ENCODE data around the gene CD99L2.

CD99L2 gene

DNA sequence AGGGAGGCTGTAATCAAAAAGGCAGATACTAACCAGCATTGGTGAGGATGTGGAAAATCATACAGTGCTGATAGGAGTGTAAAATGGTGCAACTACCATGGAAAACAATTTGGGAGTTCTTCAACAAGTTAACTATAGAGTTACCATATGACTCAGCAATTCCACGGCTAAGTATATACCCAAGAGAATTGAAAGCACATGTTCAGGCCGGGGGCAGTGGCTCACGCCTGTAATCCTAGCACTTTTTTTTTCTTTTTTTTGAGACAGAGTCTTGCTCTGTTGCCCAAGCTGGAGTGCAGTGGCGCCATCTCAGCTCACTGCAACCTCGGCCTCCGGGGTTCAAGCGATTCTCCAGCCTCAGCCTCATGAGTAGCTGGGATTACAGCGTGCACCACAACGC is 15.0 kb upstream of the CD99L2 start:
- no peak for DNase-seq (ENCODE audit: low read depth)
- no peak overlapping the region for H3K4me3 ChIP-seq (ENCODE audit: low read length)
- TF ChIP-seq, protein P1, sequence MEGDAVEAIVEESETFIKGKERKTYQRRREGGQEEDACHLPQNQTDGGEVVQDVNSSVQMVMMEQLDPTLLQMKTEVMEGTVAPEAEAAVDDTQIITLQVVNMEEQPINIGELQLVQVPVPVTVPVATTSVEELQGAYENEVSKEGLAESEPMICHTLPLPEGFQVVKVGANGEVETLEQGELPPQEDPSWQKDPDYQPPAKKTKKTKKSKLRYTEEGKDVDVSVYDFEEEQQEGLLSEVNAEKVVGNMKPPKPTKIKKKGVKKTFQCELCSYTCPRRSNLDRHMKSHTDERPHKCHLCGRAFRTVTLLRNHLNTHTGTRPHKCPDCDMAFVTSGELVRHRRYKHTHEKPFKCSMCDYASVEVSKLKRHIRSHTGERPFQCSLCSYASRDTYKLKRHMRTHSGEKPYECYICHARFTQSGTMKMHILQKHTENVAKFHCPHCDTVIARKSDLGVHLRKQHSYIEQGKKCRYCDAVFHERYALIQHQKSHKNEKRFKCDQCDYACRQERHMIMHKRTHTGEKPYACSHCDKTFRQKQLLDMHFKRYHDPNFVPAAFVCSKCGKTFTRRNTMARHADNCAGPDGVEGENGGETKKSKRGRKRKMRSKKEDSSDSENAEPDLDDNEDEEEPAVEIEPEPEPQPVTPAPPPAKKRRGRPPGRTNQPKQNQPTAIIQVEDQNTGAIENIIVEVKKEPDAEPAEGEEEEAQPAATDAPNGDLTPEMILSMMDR (IDR thresholded peaks at IDR 0.05; ENCODE audit: insufficient read depth, low read depth, low read length, missing control alignments): no peak

DNA sequence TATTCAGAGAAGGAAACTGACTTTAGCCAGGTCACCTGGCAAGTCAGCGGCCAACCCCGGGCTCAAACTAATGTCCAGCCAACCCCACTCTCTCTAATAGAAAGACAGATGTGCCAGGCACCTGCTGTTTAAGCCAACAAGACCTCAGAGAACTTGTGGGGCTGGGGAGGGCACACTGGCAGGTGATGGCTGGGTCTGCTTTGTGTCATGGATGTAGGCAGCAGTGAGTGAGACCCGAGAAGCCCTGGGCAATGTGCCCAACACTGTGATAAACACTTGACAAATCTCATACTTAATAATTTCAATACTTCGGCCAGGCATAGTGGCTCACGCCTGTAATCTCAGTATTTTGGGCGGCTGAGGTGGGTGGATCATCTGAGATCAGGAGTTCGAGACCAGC is 9.0 kb upstream of the CD99L2 start:
- DNase-seq (ENCODE audit: low read depth): no peak
- TF ChIP-seq, protein P1 (IDR thresholded peaks at IDR 0.05; ENCODE audit: insufficient read depth, low read depth, low read length, missing control alignments): no peak
- no peak overlapping the region for H3K4me3 ChIP-seq (ENCODE audit: low read length)

DNA sequence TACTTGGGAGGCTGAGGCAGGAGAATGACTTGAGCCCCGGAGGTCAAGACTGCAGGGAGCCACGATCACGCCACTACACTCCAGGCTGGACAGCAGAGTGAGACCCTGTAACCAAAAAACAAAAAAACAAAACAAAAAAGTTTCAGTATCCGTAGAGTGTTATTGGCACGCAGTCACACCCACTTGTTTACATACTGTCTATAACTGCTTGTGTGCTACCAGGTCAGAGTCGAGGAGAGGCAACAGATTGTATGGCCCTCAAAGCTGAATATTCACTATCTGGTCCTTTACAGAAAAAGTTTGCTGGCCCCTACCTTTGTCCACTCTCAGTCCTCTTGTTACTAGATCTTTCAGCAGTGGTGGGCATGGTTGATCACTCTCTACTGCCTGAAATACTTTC is 8.2 kb upstream of the CD99L2 start:
- TF ChIP-seq, protein P1 (IDR thresholded peaks at IDR 0.05; ENCODE audit: insufficient read depth, low read depth, low read length, missing control alignments): no peak
- DNase-seq (ENCODE audit: low read depth): no peak
- no peak overlapping the region for H3K4me3 ChIP-seq (ENCODE audit: low read length)

DNA sequence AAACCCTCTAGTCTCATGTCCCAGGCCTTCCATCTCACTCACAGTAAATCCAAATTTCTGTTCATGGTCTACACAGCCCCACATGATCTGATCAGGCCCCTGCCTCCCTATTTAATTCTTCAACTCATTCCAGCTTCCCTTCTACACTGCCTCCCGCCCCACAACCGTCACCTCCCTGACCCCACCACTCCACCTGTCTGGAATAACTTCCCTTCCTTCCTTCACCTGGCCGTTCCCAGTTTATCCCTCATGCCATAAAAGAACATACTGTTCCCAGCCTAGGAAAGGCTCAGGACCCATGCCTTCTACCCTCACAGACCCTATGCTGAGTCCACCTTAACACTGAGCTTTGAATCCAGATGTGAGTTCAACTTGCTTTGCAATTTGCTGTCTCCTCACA is 6.8 kb upstream of the CD99L2 start:
- no peak overlapping the region for H3K4me3 ChIP-seq (ENCODE audit: low read length)
- TF ChIP-seq, protein P1 (IDR thresholded peaks at IDR 0.05; ENCODE audit: insufficient read depth, low read depth, low read length, missing control alignments): no peak
- DNase-seq (ENCODE audit: low read depth): no peak

DNA sequence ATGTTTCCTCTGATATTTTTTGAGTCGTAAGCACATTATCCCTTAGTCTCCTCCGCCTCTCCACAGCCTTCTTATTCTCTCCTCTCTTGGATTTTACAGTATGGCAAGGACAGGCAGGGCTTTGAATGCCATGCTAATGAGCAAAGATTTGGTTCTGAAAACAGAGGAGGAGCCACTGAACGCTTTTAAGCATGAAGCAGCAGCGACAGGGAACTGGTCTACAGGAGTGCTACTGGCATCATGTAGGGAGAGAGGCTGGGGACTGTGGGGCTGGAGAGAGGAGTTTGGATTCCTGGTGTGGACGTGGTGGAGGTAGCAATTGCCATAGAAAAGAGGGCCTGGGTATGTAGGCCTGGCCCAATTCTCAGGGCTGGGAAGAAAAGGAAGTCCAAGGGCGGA is 4.6 kb upstream of the CD99L2 start:
- no peak overlapping the region for H3K4me3 ChIP-seq (ENCODE audit: low read length)
- DNase-seq (ENCODE audit: low read depth): no peak
- TF ChIP-seq, protein P1 (IDR thresholded peaks at IDR 0.05; ENCODE audit: insufficient read depth, low read depth, low read length, missing control alignments): no peak

DNA sequence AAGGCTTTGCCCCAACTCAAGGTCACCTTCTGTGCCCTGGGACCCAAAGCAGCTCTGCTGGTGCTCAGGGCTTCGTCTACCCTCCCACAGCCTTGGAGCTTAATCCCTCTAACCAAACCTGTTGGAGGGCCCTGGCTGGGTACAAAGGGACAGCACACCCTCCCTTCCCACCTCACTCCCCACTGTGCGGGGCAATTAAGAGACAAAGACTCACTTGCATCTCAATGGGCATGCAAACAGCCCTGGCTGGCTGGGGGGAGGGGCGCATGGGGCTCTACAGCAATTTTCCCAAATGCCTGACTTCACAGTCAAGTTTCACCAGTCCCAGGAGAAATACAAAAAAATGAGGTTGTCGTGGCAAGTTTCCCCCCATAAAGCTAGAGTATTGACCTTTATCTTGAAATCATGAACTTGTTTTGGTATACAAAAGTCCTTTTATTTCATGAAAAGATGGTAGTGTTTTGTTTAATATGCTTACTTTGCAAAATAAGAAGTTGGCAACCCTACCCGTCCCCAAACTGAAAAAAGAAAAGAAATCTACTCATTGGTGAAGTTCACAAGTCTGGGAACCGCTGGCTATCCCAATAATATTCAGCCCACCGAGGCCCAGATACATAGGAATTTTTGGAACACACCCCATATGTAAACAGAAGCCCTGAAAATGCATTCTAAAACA is 4.1 kb upstream of the CD99L2 start:
- DNase-seq (ENCODE audit: low read depth): no peak
- no peak overlapping the region for H3K4me3 ChIP-seq (ENCODE audit: low read length)
- TF ChIP-seq, protein P1 (IDR thresholded peaks at IDR 0.05; ENCODE audit: insufficient read depth, low read depth, low read length, missing control alignments): no peak

DNA sequence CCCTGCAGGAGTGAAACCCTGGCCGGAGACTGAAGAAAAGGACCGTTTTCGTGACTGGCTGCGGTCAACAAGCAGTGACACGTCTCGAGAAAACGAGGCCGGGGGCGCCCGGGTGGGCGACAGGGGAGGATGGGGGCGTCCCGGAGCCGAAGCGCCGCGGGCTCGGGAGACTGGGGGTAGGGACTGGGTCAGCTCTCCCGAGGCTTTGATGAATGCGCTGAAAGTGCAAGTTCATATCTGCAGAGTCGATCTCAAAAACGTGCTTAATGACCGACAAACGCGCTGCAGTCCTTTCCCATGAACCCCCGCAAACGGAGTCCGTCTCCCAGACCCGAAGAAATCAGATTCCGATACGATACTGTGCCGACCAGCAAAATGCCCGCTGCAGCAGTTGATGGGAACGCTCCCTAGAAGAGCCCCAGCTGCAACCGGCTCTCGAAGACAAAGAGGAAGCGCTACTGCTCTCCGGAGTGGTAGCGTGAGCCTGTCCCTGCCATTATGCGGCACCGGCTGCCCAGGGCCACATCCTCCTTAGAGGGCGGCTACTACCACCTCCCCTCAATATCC is 806 bp upstream of the CD99L2 start:
- H3K4me3 ChIP-seq (ENCODE audit: low read length): peak overlapping the region; percentile 65
- peak; percentile 18 for DNase-seq (ENCODE audit: low read depth)
- TF ChIP-seq, protein P1 (IDR thresholded peaks at IDR 0.05; ENCODE audit: insufficient read depth, low read depth, low read length, missing control alignments): no peak

Measured in epithelial cell of esophagus (primary cell).